Gastroesophageal sphincter (tissue), 3 donors: ENCODE results near the gene MACROD2.

Source experiments
- CTCF ChIP-seq, 4 experiments: fragments of 200-600 bp in 2 of 4; fragments of 450-650 bp in 2 of 4; sonication (generic) in 1 of 4; IDR thresholded peaks; one replicate each; pipeline ENCODE4 v1.5.1; 2017 to 2019; ENCODE audit warnings: antibody characterized with exemption in 4 of 4, mild to moderate bottlenecking in 2 of 4, moderate library complexity in 2 of 4
- EP300 ChIP-seq: sonication (generic); formaldehyde crosslinking; IDR thresholded peaks from one replicate; pipeline ENCODE4 v1.6.1; 2017; ENCODE audit warnings: antibody characterized with exemption, mild to moderate bottlenecking
- POLR2A ChIP-seq, 2 donors: fragments of 450-650 bp; IDR thresholded peaks; one replicate each; pipeline ENCODE4 v1.6.1; 2017; ENCODE audit warnings: antibody characterized with exemption in 2 of 2, mild to moderate bottlenecking in 2 of 2, moderate library complexity in 1 of 2
- POLR2AphosphoS5 ChIP-seq: sonication (generic); formaldehyde crosslinking; IDR thresholded peaks from one replicate; pipeline ENCODE4 v1.6.1; 2017; ENCODE audit warnings: antibody characterized with exemption

- TF ChIP-seq POLR2AphosphoS5: no peak
- no peak for TF ChIP-seq EP300
- no peak for TF ChIP-seq POLR2A (IDR thresholded peaks at IDR 0.05)
- TF ChIP-seq CTCF (IDR thresholded peaks at IDR 0.05): no peak
These were observed 956.5 kb downstream of the MACROD2 start for GRCh38 chr20:14951707-14952418.
